GF-D8 (cell line): ENCODE measurements around the gene RPL10A.

Source experiments
- DNase-seq: peaks from one replicate; lab custom pipeline; 2025; lab: John Stamatoyannopoulos, UW

RPL10A gene

GRCh38 chr6:35449287-35449881, 18.8 kb upstream of the RPL10A start:
- DNase-seq, result peak; percentile 61

- no peak for DNase-seq
These were observed 16.6 kb upstream of the RPL10A start for GRCh38 chr6:35451354-35452182.

- DNase-seq, result peak; percentile 42
These were observed 15.8 kb upstream of the RPL10A start, which contains the start of gene FANCE for GRCh38 chr6:35452183-35453090. Gene FANCE, plus strand, starts transcription at chr6:35452338. Its CDS starts 208 bp downstream, at chr6:35452546.

- DNase-seq, result no peak
These were observed 15.0 kb upstream of the RPL10A start for GRCh38 chr6:35453236-35453635.

GRCh38 chr6:35454391-35455110, 13.7 kb upstream of the RPL10A start:
- DNase-seq, result no peak

- DNase-seq, result no peak
These were observed 10.3 kb upstream of the RPL10A start for GRCh38 chr6:35457907-35458306.

GRCh38 chr6:35461270-35461669, 6.9 kb upstream of the RPL10A start:
- DNase-seq, result no peak

GRCh38 chr6:35463292-35463691, 4.9 kb upstream of the RPL10A start:
- no peak for DNase-seq

- DNase-seq, result no peak
These were observed 2.6 kb upstream of the RPL10A start for GRCh38 chr6:35465646-35466045.

- DNase-seq, result no peak
These were observed 964 bp downstream of the RPL10A start for GRCh38 chr6:35468980-35469750.

GRCh38 chr6:35469751-35470662, 1.8 kb downstream of the RPL10A start:
- no peak for DNase-seq

GRCh38 chr6:35470663-35471120, 2.5 kb downstream of the RPL10A start:
- DNase-seq, result no peak

- DNase-seq, result no peak
These were observed 3.7 kb downstream of the RPL10A start for GRCh38 chr6:35471836-35472345.

- no peak for DNase-seq
These were observed 5.1 kb downstream of the RPL10A start for GRCh38 chr6:35473075-35473849.

- no peak for DNase-seq
These were observed 5.6 kb downstream of the RPL10A start for GRCh38 chr6:35473850-35474130.

GRCh38 chr6:35474131-35474941, 6.1 kb downstream of the RPL10A start:
- no peak for DNase-seq

- no peak for DNase-seq
These were observed 6.9 kb downstream of the RPL10A start for GRCh38 chr6:35474942-35475570.

GRCh38 chr6:35475573-35475972, 7.4 kb downstream of the RPL10A start:
- DNase-seq, result no peak
